Measurements from ENCODE around the gene CACNG8.
"Not testable (repeated sequence)": the region's sequence is repeated elsewhere in the genome, so short reads cannot be mapped to it uniquely, and the experiment has no call there.

Gene CACNG8

DNA sequence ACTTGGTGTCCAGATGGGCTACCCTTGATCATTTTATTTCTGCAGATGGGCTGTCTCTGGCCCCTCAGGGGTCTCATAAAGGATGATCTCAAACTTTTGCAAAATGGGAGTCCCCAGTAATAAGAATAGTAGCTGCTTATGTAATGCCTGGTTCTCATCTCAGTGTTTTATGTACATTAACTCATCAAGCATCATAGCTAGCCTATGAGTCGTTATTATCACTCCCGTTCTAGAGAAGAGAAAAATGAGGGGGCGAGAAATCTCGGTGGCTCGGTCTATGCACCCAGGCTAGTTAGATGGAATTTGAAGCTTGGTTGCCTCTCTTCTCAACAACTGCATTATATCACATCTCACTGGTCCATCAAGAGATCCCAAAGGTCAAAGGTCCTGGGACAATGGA, 32.1 kb downstream of the CACNG8 start:
- DNase-seq, result no peak

GRCh38 chr19:53998223-53998622, 35.5 kb downstream of the CACNG8 start:
- no peak for DNase-seq

- no peak for DNase-seq
Observed at GRCh38 chr19:53999694-54000093, 37.0 kb downstream of the CACNG8 start.

- no peak for DNase-seq
Observed at GRCh38 chr19:54001496-54001895, 38.8 kb downstream of the CACNG8 start.

GRCh38 chr19:54002495-54003315, 40.0 kb downstream of the CACNG8 start:
- DNase-seq, result no peak

DNA sequence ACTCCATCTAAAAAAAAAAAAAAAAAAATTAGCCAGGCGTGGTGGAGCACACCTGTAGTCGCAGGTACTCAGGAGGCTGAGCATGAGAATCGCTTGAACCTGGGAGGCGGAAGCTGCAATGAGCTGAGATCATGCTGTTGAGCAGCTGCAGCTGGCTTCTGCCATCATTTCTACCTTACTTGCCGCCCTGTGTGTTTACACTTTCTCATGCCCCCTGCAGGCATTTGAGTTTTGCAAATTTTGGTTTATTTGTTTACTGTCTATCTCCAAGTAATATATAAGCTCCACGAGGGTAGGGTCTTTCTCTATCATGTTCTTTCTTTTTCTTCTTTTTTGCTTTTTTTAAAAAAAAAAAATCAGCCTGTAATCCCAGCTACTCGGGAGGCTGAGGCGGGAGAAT, 46.7 kb downstream of the CACNG8 start:
- no peak for DNase-seq

- DNase-seq, result no peak
Observed at GRCh38 chr19:54010474-54010873, 47.7 kb downstream of the CACNG8 start.

DNA sequence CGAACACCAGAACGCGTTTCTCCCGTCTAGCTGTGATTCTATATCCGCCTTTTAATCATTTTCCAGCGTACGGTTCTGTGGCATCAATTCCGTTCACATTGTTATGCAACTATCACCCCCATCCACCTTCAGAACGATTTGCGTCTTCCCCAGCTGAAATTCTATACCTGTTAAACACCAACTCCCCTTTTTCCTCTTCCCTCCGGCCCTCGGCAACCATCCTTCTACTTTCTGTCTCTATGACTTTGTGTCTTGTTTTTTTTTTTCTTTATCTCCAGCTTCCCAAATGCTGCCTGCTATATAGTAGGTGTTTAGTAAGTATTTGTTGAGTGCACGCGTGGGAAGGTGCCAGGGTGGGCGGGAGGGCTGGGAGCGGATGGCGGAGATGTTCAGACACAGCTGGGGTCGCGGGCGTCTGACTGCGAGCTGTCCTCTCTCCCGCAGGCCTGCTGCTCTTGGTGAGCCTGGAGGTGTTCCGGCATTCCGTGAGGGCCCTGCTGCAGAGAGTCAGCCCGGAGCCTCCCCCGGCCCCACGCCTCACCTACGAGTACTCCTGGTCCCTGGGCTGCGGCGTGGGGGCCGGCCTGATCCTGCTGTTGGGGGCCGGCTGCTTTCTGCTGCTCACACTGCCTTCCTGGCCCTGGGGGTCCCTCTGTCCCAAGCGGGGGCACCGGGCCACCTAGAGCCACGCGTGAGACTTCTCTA, 48.9 kb downstream of the CACNG8 start:
- no peak for DNase-seq

GRCh38 chr19:54013866-54014265, 51.1 kb downstream of the CACNG8 start:
- no peak for DNase-seq

DNA sequence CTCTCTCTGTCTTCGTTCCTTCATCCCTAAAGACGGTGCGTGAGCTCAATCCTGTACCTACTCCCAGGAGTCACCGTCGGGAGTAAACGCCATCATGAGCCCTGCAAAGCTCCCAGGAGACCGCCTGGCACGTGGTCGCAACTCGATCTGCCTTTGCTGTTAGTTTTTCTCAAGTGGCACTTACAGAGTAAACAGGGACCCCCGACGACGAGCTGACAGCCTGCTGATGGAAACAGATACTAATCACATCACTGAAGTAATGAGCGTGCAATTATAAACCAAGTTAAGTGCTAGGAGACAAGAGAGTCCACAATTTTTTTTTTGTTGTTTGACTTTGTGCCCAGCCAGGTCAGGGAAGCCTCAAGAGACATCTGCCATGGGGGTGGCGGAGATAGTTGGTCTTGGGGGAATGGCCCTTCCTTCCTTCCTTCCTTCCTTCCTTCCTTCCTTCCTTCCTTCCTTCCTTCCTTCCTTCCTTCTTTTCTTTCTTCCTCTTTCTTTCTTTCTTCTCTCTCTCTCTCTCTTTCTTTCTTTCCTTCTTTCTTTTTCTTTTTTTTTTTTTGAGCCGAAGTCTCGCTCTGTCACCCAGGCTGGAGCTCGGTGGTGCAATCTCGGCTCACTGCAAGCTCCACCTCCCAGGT, 52.3 kb downstream of the CACNG8 start:
- no peak for DNase-seq

- DNase-seq, result peak; percentile 29
Observed at GRCh38 chr19:54017261-54017660, 54.5 kb downstream of the CACNG8 start.

DNA sequence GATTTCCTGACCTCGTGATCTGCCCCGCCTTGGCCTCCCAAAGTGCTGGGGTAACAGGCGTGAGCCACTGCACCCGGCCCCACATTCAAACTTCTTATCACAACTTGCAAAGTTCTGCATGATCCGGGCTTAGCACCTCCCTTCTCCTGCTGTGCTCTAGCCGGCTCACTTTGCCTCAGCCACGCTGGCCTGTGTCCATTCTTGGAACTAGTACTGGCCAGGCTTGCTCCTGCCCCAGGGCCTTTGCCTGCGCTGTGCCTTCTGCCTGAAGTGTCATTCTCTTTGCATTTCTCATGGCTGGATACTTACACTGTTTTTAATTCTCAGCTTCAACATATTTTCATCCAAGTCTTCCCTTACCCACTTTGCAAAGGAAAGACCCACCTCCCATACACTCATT, 58.6 kb downstream of the CACNG8 start:
- no peak for DNase-seq

- DNase-seq, result no peak
Observed at GRCh38 chr19:54021932-54022331, 59.2 kb downstream of the CACNG8 start.

DNA sequence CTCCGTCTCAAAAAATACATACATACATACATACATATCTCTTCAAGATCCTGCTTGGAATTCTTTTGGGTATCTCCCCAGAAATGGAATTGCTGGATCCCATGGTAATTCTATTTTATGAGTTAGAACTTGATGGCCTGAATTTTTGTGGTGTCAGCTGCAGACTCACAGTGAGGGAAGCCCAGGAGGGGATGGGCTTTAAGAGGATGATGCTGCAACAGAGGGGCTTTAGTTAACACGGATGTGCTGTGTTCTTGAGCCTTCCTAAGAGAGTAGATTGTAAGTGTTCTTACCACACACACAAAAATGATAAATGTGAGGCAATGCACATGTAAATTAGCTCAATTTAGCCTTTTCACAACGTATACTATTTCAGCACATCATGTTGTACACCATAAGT, 60.5 kb downstream of the CACNG8 start:
- no peak for DNase-seq

GRCh38 chr19:54024660-54025059, 61.9 kb downstream of the CACNG8 start:
- no peak for DNase-seq

GRCh38 chr19:54026656-54027055, 63.9 kb downstream of the CACNG8 start:
- no peak for DNase-seq

- no peak for DNase-seq
Observed at GRCh38 chr19:54029301-54029700, 66.6 kb downstream of the CACNG8 start.

DNA sequence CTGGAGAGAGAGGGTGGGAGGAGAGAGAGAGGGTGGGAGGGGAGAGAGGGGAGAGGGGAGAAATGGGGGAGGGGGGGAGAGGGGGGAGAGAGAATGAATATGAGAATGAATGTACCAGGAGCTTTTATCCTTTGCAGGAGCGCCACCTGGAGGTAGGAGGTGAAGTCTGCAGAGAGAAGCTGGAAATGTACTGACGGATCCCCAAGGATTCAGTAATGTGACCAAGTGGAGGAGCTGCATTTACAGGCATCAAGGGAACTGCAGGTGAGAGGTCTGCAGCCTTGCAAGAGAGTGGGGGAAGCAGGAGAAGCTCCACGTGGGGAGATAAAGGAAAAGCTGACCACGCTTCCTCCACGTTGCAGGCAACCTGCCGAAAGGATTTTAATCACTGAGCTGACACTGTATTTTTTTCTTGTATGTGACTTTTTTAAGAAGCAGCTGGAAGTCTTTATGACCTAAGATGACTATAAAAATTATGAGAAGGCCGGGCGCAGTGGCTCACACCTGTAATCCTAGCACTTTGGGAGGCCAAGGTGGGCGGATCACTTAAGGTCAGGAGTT, 67.3 kb downstream of the CACNG8 start:
- DNase-seq, result peak; percentile 56

DNA sequence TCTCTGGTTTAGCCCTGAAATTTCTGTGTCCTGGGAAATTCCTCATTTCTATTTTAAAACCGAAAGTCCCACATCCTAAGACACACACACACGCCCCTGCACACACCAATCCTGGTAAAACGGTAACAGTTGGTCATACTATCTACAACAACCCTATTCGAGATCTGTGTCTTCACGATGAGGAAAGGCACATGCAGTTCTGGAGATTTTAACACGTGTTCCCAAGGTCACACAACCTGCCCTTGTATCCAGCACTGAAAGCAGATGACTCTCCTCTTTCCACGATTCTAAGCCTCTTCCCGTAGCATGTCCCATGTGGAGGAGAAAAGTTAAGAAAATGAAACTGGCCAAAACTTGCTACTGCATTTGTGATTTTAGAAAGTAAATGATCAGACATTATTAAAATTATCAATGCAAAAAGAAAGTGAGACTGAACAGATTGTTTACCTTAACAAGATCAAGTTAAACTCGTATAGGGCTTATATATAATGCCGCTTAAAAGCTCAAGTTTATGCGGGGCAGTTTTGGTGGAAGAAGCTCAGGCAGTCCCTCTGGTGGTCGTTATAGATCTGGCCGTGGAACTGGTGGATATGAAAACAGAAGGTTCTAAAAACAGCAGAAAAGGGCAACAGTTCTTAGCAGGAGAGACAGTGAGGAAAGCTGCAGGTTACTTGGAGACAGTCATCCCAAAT, 68.3 kb downstream of the CACNG8 start:
- no peak for DNase-seq

- no peak for DNase-seq
Observed at GRCh38 chr19:54035215-54036178, 72.8 kb downstream of the CACNG8 start.

- not testable (repeated sequence) for DNase-seq
Observed at GRCh38 chr19:54036542-54036941, 73.8 kb downstream of the CACNG8 start.

All from DMS53 (cell line).